ENCODE measurements around the gene TXNDC5.
A peak's percentile ranks its signal among the peaks of the same experiment; 100 is the strongest.
"Not testable (repeated sequence)": the region's sequence is repeated elsewhere in the genome, so short reads cannot be mapped to it uniquely, and the experiment has no call there.

TXNDC5 gene

DNA sequence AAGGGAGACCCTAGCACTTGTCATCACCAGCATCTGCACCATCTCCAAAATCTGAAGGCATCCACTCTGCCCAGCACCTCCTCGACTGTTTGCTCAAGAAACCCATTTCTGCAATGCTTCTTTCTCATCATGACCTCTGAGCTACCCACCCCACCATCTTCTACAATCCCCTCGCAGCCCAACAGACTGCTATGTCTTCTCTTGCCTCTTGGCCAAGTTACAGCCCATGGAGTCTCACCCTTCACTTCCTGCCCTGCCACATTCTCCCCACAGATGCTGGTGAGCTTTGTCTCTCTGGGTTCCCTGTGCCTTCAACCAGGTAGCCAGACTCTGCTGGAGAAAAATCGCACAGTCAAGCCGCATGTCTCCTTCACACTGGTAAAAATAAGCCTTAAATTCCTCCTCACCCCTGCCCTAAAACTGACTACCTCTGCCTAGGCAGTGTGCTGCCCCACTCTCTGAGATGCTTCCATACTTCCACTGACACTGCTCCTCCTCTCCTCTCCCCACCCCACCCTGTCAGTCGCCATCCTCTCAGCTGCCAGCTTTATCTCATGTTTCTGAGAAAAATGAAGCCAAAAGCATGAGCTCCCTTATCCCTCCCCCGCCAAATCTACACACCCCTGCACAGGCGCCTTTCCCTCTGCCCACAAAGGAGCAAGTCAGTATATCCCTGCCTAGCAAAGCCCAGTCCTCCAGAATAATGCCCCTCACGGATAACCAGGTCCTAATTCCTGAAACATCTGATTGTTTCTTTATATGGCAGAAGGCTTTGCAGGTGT, 2.3 kb upstream of the TXNDC5 start:
- no peak for DNase-seq

DNA sequence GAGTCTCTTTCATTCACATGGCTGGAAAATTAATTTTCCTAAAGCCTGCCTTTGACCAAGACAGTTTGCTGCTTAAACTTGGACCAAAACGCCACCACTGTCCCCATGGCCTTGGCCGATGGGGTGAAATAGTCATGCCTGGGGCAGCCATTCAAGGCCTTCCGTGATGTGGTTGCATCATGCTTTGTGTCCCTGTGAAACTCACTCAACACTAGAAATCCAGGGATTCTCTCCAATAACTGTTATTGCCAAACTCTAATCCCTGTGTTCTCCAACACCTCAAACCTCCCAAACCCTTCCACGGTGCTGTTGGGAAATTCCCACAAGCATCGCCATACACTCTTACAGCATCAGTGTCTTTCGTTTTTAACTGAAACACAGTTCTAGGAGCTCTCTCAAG, 1.4 kb upstream of the TXNDC5 start:
- no peak for DNase-seq

DNA sequence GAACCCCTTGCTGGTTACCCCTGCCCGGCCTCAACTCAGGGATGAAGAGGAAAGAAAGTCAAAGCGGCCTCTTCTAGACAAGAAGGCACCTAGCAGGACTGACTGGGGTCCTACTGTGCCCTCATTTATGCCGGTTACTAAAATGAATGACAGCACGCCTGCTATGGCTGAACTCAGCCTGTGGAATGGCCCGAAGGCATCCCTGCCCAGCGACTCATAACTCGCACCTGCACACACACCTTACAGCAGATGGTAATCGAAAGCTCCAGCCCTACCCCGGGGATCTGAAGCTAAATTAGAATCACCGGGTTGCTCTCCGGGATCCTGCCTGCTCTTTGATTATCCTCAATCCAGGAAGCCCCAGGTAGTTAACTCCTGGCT, 747 bp upstream of the TXNDC5 start:
- no peak for DNase-seq

DNA sequence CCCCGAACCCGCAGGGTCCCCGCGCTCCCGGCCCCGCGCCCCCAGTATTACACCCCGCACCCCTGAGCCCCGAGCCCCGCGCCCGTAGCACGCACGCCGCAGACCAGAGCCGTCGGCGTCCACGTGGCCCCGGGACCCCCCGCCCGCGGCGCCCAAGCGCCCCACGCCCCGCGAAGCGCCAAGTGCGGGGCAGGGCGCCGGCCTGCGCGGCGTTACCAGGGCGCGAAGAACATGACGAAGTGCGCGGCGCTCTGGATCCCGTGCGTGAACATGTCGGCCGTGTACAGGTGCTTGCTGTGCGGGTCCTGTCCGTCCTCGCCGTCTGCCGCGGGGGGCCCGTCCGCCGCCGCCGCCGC, 312 bp downstream of the TXNDC5 start:
- DNase-seq, result no peak

DNA sequence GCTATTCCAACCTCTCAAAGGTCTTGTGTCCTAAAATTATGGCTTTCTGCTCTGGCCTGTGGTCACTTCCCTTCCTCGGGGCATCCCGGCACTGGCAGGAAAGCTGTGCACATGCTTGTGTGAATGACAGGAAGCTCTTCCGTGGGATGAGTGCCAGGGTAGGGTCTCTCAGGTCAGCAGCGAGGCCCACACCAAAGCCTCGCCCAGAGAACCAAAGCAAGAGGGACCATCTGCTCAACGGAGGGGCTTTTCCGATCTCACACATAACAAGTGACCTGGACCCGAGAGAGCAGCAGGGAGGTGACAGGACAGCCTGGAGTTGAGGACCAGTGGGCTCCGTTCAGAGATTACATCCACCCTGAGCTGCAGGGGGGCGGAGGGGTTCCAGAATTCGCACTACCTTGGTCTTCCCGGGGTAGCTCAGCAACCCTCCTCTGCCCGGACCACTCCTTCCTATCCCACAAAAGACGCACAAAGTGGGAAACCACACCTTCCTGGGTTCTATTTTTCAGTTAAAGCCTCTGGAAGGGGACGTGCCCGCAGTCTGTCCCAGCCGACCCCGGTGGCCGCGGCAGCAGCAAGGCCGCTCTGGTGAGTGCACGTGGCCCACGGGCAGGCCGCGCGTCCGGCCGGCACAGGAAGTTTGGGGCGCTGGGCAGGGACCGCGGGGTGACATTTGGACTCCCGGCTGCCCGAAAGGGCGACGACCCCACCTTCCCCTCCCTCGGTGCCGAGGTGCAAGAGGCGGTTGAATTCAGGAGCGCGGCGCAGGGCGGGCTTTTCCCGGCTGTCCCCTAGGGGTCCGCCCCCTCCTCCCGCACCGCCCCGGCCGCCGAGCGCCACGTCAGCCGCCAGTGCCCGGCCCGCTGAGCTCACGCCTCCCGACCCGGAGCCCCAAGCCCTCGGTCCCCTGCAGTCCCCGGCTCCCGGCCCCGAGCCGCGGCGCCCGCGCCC, 988 bp downstream of the TXNDC5 start:
- peak; percentile 80 for DNase-seq

DNA sequence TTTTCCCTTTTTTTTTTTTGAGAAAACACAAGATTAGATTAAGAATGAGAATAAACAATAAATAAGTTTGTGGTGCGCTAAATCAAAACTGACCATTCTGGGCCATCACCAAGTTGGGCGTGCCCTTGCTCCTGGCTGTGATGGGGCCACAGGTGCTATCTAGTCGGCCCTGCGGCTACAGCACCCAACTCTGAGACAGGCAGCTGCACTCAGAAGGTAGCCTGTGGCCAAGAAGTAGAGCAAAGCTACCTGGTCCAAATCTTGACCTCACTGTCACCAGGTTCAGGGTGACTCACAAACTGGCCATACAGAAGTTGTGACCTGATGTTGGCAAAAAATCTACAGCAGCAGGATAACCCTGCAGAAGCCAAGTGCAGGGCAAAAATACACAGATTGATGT, 3.4 kb downstream of the TXNDC5 start:
- DNase-seq, result no peak

DNA sequence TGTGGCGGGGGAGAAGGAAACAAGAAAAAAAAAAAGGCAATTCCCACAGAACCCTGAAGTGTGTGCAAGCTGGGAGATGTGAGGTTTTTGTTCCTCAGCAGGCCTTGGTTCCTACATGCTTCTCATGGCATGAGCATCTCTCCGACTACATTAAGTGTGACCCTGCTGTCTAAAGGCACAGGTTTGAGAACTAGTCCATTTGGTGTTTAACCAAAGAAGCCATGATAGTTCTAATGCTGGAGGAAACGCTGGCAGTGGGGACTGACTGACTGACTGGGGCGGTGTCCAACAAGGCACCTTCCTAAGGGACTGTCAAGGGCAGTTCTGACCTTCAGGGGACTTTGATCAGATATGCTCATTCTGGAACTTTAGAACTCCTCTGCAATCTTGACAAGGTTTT, 3.8 kb downstream of the TXNDC5 start:
- DNase-seq, result no peak

DNA sequence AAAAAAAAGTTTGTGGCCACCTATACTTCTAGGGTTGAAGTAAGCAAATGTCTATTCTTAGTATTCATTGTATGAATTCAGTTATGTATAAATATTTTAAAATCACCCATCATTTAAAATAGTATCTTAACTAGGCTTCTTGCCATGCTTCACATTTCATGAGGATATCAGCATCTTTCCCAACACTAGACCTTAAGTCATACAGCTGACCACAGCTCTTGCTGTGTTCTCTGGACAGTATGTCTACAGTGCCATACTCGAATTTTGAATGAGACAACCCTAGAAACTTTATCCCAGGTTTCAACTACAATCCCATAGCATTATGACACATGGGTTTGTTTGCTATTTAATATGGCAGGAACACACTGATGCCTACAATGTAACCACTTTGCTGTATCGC, 5.2 kb downstream of the TXNDC5 start:
- no peak for DNase-seq

DNA sequence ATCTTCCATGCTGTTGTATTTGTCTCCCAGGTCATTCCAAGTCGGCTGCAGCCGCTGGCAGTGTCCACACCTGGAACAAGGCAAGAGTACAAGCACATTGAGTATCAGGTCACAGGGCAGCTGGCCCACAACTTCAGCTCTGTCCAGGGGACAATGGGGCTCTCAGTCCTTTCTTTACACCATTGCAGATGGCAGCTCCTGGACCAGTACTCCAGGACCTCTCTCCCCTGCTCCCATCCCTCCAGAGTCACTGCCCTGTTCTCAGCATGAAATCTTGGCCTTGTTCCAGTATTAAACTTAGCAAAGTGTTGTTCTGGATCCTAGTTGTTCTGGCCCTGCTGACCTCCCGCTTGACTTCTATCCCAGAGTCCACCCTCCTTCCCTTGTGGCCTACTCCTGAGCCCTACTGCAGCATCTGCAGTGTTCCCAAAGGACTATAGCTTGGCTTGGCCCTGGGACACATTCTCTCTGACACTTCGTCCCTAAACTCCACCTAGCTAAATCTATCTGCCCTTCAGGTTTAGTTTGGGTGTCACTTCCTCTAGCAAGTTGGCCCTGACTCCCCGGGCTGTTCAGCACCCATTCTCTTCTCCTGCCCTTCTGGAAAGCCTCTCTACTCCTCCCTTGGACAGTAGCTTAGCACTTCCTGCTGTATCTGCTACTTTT, 5.8 kb downstream of the TXNDC5 start:
- no peak for DNase-seq

DNA sequence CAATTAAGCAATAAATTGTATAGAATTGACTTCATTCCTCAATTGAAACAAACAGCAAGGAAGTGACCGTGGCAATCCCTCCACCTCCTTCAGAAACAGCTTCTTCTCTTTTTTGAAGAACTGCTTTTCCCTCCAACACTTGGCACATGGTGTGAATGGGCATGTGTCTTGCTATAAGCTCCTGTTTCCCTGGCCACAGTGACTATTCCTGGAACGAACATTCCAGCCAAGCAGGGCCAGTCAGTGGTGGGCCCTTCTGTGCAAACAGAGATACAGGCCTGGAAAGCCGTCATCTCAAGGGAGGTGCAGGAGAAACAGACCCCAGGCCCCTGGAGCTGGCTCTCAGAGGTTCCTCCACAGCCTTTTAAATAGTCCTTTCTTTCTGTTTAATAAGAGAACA, 6.9 kb downstream of the TXNDC5 start:
- no peak for DNase-seq

DNA sequence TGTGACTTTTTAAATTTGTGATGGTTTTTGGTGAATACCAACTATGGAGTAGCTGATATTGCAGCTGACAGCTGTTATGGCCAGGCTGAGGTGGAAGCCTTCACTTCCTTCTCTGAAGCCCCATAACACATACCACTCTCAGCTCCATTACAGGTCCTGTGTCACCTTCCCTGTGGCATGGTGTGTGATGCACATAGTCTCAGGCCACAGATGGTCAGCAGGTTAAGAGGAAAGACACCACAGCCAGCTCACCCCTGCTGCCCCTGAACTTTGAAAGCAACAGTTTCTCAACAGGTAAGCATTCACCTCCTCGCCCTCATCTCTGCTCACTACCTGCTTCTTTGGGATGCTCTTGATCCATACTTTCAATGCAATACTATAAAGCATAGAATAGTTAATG, 7.7 kb downstream of the TXNDC5 start:
- no peak for DNase-seq

DNA sequence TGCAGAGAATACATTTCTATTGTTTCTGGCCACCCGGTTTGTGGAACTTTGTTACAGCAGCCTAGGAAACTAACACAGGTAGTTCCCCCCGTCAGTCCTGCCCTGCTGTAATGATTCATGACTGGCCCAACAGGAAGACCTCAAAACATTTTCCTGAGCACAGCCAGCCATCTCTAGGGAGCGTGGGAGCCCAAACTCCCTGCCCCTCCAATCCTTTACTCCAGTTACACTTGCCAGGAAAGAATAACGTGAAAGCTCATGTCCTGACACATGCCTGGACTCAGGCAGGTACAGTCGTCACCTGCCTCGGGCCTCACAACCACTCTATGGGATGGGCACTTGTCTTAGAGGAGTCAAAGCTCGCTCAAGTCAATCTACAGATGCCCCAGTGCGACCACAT, 8.4 kb downstream of the TXNDC5 start:
- DNase-seq, result no peak

DNA sequence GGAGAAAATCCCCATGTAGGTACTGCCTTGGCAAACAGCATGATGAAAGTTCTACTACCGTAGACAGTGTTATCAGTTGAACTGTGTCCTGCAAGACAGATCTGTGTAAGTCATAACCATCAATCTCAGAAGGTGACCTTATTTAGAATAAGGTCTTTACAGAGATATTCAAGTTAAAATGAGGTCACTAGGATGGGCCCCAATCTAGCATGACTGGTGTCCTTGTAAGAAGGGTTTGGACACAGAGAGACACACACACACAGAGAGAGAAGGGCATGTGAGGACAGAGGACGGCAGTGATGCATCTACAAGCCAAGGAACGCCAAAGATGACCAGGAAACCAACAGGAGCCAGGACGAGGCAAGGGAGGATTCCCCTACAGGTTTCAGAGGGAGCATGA, 8.8 kb downstream of the TXNDC5 start:
- no peak for DNase-seq

DNA sequence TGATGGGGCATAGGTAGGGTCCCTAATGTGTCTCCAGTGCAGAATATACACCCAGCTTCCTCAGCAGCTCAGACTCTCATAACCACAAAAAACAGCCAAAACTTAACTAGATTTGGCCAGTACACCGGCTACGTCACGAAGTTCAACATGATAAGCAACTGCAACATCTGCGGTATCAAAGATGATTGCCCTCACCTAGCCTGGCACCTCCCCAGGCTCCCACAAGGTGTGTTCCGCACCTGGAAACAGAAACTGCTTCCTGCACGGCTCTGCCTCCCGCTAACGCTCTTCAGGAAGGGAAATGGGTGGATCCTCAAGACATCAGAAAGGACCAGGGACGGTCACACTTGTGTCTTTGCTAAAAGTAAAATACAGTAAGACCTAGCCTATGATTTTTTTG, 9.5 kb downstream of the TXNDC5 start:
- no peak for DNase-seq

DNA sequence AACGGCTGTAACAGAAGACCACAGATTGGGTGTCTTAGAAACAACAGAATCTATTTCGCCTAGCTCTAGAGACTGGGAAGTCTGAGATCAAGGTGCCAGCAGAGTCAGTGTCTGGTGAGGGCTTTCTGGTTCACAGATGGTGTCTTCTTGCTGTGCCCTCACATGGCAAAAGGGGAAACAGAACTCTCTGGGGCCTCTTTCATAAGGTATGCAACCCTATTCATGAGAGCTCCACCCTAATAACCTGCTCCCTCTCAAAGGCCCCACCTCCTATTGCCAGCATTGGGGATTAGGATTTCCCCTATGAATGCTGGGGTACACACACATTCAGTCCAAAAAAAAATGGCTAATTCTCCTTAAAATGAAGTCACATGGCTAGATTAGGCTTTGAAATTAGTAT, 10.0 kb downstream of the TXNDC5 start:
- no peak for DNase-seq

DNA sequence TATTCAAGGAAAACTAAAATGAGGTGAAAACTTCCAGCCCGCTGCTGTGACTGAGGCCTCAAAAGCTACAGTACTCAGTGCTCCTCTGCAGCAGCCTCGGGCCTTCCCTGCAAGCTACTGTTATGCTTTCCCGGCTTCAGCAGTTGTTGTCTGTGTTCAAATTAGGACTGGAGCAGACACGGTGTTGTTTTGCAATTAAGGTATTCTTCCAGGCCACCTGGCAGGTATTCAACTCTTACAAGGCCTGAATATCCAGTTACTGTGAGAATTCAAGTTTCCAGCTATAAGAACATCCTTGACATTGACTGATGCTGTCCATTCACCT, 10.7 kb downstream of the TXNDC5 start:
- DNase-seq, result no peak

DNA sequence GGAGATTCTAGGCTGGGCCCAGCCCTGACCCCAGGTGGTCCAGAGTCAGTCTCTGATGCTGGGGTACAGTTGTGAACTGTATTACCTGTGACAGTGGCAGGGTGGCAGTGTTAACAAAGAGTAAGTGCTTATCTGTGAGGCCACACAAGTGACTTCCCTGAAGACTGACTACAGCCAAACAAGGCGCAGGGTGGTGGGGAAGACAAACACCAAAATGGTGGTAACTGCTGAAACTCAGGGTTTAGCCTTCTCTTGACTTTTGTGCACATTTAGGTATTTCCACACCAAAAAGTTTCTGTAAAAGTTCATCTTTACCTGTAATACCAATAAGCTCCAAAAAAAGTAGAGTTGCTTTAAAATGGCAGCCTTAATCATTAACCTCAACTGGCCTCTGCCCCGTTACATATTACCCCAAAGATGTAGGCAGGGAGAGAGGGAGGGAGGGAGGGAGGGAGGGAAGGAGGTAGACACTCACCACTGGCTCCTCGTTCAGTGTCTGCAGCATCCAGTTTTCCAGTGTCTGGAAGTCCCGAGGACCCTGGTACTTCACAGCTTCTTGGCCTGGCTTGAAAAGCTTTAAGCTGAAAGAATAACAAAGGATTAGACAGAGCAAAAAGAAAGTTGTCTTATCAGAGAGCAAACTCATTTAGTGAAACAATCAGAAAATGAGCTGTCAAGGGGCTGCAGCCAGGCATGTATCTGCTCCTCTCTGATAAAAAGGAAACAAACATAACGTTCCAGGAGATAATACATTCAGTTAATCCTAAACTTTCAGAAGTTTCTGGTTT, 11.3 kb downstream of the TXNDC5 start:
- DNase-seq, result no peak

DNA sequence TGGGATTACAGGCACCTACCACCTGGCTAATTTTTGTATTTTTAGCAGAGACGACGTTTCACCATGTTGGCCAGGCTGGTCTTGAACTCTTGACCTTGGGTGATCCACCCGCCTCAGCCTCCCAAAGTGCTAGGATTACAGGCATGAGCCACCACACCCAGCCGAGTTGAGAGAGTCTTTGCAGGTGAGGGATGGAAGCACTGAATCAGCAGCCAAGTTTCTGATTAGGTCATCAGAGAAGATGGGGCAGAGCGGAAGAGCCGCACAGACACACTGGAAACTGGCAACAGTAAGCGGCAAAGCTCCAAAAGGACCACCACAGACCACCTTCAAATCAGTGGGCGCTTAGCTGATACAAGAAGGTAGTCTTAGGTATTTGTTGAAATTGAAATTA, 12.4 kb downstream of the TXNDC5 start:
- not testable (repeated sequence) for DNase-seq

DNA sequence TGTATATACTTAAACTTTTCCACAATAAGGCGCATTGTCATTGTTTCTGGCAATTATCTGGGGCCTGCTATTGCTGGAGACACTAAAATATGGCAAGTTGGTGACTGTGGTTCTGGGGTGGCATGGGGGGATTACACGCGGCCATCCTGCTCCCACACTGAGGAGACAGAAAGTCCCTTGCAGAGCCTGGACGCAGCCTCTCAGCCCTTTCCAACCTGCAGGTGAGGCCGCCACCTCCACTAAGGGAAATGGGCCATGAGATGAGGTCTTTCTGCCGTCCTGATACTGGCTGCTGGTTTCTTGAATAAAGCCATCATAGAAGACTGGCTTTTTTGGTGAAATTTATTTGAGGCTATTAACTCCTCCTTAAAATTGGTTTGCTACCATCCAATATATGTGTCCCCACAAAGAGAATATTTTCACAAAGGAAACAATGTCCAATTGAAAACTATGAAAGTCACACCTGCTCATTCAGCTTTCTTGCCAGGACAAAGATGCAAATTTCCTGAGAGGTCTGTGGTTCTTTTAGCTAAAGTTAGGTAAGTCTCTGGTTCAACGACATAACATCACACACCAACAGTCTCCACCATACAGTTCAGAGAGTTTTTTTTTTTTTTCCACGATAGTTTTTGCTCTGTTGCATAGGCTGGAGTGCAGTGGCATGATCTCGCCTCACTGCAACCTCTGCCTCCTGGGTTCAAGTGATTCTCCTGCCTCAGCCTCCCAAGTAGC, 13.0 kb downstream of the TXNDC5 start:
- no peak for DNase-seq

DNA sequence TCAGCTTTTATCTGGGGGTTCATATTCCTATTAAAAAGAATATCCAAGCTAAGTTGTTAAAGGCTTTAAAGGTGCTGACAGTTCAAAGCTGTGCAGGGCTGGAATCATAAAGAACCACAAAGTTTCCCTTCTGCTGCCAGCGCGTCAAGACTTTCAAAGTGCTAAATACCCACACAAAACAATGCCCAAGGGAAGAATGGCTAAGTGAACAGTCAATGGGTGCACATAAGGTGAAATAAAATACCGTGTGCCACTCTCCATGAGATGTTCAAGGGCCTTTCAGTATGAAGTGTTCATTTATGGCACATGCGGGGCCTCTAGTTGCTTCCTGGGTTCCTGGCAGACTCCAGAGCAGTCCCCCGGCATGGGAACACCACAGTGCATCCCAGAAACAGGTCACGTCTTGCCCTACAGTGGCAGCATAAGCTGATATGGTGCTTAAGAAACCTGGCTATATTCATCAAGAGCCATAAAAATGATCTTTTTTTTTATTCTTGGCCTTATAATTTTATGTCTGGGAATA, 14.1 kb downstream of the TXNDC5 start:
- no peak for DNase-seq

DNA sequence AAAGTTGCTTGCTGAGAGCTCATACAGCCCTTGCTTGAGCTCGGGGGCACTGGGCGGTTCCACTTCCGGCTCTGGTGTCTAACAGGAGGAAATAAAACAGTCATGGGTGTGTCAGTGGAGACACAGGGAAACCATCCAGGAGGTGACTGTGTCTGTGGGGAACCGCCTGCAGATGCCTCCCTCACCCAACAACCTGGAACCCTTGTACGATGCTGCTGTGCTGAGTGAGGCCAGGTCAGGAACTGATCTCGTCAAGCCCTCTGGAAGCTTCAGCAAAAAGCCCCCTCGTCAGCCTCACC, 15.5 kb downstream of the TXNDC5 start:
- no peak for DNase-seq

All from femur (tissue), 1 donor.